Bronchial epithelial cell (primary cell): ENCODE data around the gene FGFBP2. TPM values are rescaled to one million over a fixed set of nuclear protein-coding genes. Genes with fewer than 3 reads are reported as not detected.
"Not testable (repeated sequence)": the region's sequence is repeated elsewhere in the genome, so short reads cannot be mapped to it uniquely, and the experiment has no call there.

Experiments
- DNase-seq: peaks from one replicate; pipeline ENCODE4 v3.0.0-alpha.2; 2010; ENCODE audit warnings: low read depth
- FAIRE-seq: peaks from 2 replicates; lab custom pipeline; 2011; peaks lifted over from hg19 to GRCh38; lab: Jason Lieb, UNC
- H3K27me3 ChIP-seq: 2 replicates; pipeline ENCODE4 v1.5.1; 2011; ENCODE audit warnings: low read length; ENCODE audit not compliant: control insufficient read depth, insufficient read depth
- H3K36me3 ChIP-seq: 2 replicates; pipeline ENCODE4 v1.5.1; 2011; ENCODE audit warnings: low read length; ENCODE audit not compliant: control insufficient read depth, insufficient read depth
- H3K4me3 ChIP-seq: 2 replicates; pipeline ENCODE4 v1.5.1; 2011; ENCODE audit warnings: mild to moderate bottlenecking, low read depth, low read length, control low read depth
- CTCF ChIP-seq: IDR thresholded peaks from 2 replicates; pipeline ENCODE4 v1.5.1; 2011; ENCODE audit warnings: mild to moderate bottlenecking, moderate library complexity, low read length, control low read depth, inconsistent platforms; ENCODE audit not compliant: insufficient read depth, severe bottlenecking
- total RNA-seq: library from RNA; depleted of rRNA; stranded (reverse); fragments of >200 nt; gene quantifications from 2 replicates; pipeline ENCODE4 v1.2.1, GENCODE V29; 2014

Gene FGFBP2
- total RNA-seq, 1 donor from 2014 or later, result not detected

- peak; percentile 73 for FAIRE-seq
- H3K4me3 ChIP-seq, result peak overlapping the region; percentile 27
- peak; percentile 86 for DNase-seq
- H3K27me3 ChIP-seq, result no peaks in the 10 kb centered on the region
- no peaks in the 10 kb centered on the region for H3K36me3 ChIP-seq
- no peak for TF ChIP-seq CTCF
These were observed 44.4 kb downstream of the FGFBP2 start for GRCh38 chr4:15918484-15919129.

GRCh38 chr4:15917297-15917696, 45.7 kb downstream of the FGFBP2 start:
- no peak for TF ChIP-seq CTCF
- no peak for FAIRE-seq
- no peak overlapping the region for H3K4me3 ChIP-seq
- DNase-seq, result no peak
- no peaks in the 10 kb centered on the region for H3K36me3 ChIP-seq
- no peaks in the 10 kb centered on the region for H3K27me3 ChIP-seq

- not testable (repeated sequence) for H3K27me3 ChIP-seq, FAIRE-seq, H3K36me3 ChIP-seq, H3K4me3 ChIP-seq
- DNase-seq, result peak; percentile 81
These were observed 46.6 kb downstream of the FGFBP2 start for GRCh38 chr4:15916358-15916757.

GRCh38 chr4:15914736-15915135, 48.2 kb downstream of the FGFBP2 start:
- no peaks in the 10 kb centered on the region for H3K27me3 ChIP-seq
- no peak for TF ChIP-seq CTCF
- FAIRE-seq, result peak; percentile 7

GRCh38 chr4:15914291-15914690, 48.7 kb downstream of the FGFBP2 start:
- Histone ChIP-seq H3K36me3 (no peaks in the 10 kb centered on the region), H3K27me3 (no peaks in the 10 kb centered on the region), H3K4me3 (no peak overlapping the region)
- DNase-seq, result peak; percentile 93
- TF ChIP-seq CTCF, result no peak
- FAIRE-seq, result peak; percentile 76

More at GRCh38 chr4:15914736-15915135, 48.2 kb downstream of the FGFBP2 start:
- Histone ChIP-seq H3K36me3 (no peaks in the 10 kb centered on the region), H3K4me3 (no peak overlapping the region)
- peak; percentile 69 for DNase-seq

GRCh38 chr4:15913631-15913970, 49.4 kb downstream of the FGFBP2 start:
- FAIRE-seq (peak; percentile 97), DNase-seq (peak; percentile 100)
- Histone ChIP-seq H3K27me3 (no peaks in the 10 kb centered on the region), H3K36me3 (no peaks in the 10 kb centered on the region), H3K4me3 (no peak overlapping the region)
- no peak for TF ChIP-seq CTCF
